ENCODE results near the gene MAP3K14. TPM values are rescaled to one million over a fixed set of nuclear protein-coding genes. Genes with fewer than 3 reads are reported as not detected.

Gene MAP3K14
- total RNA-seq, 1 donor from 2014 or later, result 5.7 TPM

DNA sequence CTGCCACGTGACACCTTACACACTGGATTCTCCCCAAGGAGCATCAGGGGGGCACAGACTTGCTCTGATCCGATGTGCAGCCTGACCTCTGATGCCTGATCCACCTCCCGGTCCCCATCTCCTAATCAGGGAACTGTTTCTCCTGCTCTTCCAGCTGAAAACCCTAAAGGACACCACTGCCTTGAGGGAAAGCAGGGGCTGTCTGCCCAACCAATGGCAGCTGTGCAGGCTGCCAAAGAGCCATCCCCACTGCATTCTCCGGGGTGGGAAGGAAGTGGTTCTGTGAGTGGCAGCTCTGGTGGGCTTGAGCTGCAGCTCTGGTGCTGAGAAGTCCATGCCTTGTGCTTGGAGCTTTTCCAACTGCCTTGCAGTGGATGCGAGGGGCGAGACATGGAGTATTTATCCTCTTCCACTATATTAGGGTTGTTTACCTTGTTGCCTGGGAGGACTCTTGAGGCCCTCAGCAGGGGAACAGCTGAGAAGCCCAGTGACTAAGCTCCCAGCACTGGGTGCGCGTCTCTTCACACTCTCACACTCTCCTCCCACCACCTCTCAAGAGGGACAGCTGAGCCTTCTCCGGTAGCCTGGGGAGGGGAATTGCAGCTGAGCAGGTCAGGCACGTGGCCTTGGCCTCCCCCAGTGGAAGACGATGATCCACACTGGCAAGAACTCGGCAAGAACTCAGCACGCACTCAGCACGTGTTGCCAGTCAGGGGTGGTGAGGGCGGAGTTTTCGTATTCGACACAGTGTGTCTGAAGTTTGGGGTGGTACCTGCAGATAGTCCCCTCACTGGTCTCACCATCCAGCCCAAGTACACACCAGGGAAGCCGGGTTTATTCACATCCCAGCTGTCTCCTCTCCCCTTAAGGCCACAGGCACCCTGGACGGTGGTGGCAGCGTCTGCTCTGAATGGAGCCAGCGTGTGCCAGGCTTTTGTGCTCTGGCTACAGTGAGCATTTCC is 33.9 kb downstream of the MAP3K14 start:
- Mint-ChIP-seq H3K36me3 (ENCODE audit: unreplicated experiment) (no peaks in the 10 kb centered on the region), H3K4me3 (ENCODE audit: unreplicated experiment) (no peak overlapping the region), H3K27me3 (ENCODE audit: unreplicated experiment) (peaks cover 4% of the 10 kb centered on the region), H3K4me1 (ENCODE audit: low read depth, unreplicated experiment) (peaks cover 6% of the 10 kb centered on the region), H3K9me3 (ENCODE audit: unreplicated experiment) (peaks cover 3% of the 10 kb centered on the region), H3K27ac (ENCODE audit: unreplicated experiment) (no peak overlapping the region)
- TF ChIP-seq, protein P1, sequence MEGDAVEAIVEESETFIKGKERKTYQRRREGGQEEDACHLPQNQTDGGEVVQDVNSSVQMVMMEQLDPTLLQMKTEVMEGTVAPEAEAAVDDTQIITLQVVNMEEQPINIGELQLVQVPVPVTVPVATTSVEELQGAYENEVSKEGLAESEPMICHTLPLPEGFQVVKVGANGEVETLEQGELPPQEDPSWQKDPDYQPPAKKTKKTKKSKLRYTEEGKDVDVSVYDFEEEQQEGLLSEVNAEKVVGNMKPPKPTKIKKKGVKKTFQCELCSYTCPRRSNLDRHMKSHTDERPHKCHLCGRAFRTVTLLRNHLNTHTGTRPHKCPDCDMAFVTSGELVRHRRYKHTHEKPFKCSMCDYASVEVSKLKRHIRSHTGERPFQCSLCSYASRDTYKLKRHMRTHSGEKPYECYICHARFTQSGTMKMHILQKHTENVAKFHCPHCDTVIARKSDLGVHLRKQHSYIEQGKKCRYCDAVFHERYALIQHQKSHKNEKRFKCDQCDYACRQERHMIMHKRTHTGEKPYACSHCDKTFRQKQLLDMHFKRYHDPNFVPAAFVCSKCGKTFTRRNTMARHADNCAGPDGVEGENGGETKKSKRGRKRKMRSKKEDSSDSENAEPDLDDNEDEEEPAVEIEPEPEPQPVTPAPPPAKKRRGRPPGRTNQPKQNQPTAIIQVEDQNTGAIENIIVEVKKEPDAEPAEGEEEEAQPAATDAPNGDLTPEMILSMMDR (IDR thresholded peaks at IDR 0.05; ENCODE audit: partially characterized antibody, unreplicated experiment), result no peak
- no peak for DNase-seq

DNA sequence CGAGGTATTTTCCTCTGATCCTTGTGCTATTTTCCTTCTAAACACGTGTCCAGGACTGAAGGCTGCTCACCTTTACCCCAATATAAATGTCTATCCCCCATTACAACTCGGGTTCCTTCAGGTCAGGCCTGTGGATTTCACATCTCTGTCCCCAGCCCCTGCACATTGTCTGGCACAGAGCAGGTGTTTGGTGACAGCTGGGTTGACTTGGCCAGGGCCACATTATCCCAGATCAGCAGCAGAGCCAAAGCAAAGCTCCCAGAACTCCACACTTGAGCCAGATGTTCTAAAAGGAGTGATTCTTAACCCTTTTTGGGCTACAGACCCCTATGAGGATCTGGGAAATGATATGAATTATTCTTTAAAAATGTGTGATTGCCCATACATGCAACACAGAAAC is 36.9 kb downstream of the MAP3K14 start:
- H3K27ac Mint-ChIP-seq (ENCODE audit: unreplicated experiment), result no peak overlapping the region
- TF ChIP-seq, protein P1 (IDR thresholded peaks at IDR 0.05; ENCODE audit: partially characterized antibody, unreplicated experiment), result no peak
- peaks cover 2% of the 10 kb centered on the region for H3K9me3 Mint-ChIP-seq (ENCODE audit: unreplicated experiment)
- no peak for DNase-seq
- peaks cover 3% of the 10 kb centered on the region for H3K27me3 Mint-ChIP-seq (ENCODE audit: unreplicated experiment)
- H3K36me3 Mint-ChIP-seq (ENCODE audit: unreplicated experiment), result no peaks in the 10 kb centered on the region
- no peaks in the 10 kb centered on the region for H3K4me1 Mint-ChIP-seq (ENCODE audit: low read depth, unreplicated experiment)
- no peak overlapping the region for H3K4me3 Mint-ChIP-seq (ENCODE audit: unreplicated experiment)

DNA sequence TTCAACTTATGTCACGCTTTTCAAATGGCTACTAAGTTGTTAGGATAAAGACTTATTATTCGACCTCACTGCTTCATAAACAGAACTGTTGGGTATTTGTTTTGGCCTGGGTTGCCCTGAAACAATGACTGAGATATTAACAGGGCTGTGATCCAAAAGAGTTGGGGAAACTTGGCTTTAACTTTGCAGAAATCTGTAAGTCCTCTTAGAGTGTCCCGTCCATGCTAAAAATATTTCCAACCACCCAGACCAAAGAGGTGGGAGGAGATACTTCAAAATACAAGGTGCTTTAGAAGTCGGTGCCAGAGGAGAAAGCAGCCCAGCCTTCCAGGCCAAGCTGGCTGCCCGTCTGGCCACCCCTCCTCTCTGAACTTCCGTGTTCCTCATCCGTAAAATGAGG is 38.8 kb downstream of the MAP3K14 start:
- H3K27ac Mint-ChIP-seq (ENCODE audit: unreplicated experiment), result no peak overlapping the region
- TF ChIP-seq, protein P1 (IDR thresholded peaks at IDR 0.05; ENCODE audit: partially characterized antibody, unreplicated experiment), result no peak
- no peak overlapping the region for H3K4me3 Mint-ChIP-seq (ENCODE audit: unreplicated experiment)
- no peak for DNase-seq
- peaks cover 3% of the 10 kb centered on the region for H3K27me3 Mint-ChIP-seq (ENCODE audit: unreplicated experiment)
- no peaks in the 10 kb centered on the region for H3K36me3 Mint-ChIP-seq (ENCODE audit: unreplicated experiment)
- no peaks in the 10 kb centered on the region for H3K9me3 Mint-ChIP-seq (ENCODE audit: unreplicated experiment)
- no peaks in the 10 kb centered on the region for H3K4me1 Mint-ChIP-seq (ENCODE audit: low read depth, unreplicated experiment)

DNA sequence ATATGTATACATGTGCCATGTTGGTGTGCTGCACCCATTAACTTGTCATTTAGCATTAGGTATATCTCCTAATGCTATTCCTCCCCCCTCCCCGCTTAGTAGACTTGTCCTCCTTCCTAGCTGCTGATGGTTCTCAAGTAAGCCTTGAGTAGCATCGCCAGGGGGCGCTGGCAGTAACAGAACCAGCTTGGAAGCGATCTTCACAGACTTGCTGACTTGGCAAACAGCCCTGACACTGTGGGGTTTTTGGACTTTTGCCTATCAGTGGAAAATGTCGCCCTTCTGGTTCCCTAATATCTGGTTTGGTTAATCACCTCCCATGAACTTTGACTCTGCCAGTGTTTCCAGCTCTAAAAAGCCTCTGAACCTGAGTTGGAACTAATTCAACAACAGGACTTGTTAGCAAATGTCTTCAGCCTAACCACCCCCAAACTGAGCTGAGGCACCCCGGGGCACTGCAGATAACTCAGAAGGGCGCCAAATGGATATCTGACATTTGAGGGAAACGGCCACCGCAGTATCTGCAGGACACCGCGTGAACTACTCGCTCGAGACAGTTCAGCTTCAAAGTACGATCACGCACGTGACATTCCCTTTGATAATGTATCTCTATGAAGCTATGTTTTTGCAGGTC is 39.5 kb downstream of the MAP3K14 start:
- peaks cover 3% of the 10 kb centered on the region for H3K27me3 Mint-ChIP-seq (ENCODE audit: unreplicated experiment)
- H3K9me3 Mint-ChIP-seq (ENCODE audit: unreplicated experiment), result no peaks in the 10 kb centered on the region
- TF ChIP-seq, protein P1 (IDR thresholded peaks at IDR 0.05; ENCODE audit: partially characterized antibody, unreplicated experiment), result peak; percentile 79
- H3K36me3 Mint-ChIP-seq (ENCODE audit: unreplicated experiment), result no peaks in the 10 kb centered on the region
- no peak overlapping the region for H3K27ac Mint-ChIP-seq (ENCODE audit: unreplicated experiment)
- H3K4me1 Mint-ChIP-seq (ENCODE audit: low read depth, unreplicated experiment), result no peaks in the 10 kb centered on the region
- peak; percentile 91 for DNase-seq
- peak overlapping the region; percentile 21 for H3K4me3 Mint-ChIP-seq (ENCODE audit: unreplicated experiment)

DNA sequence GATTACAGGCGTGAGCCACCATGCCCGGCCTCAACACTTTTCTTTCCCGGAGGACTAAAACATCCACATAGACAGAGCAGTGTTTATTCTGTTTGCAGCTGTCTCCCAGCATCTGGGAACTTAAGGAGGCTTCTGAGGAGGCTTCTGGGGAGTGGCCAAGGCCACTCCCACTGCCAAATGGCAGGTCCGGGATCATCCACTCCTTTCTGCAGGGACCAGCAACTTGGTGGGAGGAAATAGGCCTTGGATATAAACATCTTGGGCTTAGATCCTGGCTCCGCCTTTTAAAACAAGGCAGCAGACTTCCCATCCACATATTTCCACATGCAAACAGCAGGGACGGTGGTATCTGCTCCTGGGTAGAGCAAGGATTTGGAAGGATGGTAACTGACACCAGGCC is 40.8 kb downstream of the MAP3K14 start:
- no peaks in the 10 kb centered on the region for H3K9me3 Mint-ChIP-seq (ENCODE audit: unreplicated experiment)
- H3K27ac Mint-ChIP-seq (ENCODE audit: unreplicated experiment), result no peak overlapping the region
- peaks cover 3% of the 10 kb centered on the region for H3K27me3 Mint-ChIP-seq (ENCODE audit: unreplicated experiment)
- no peak for DNase-seq
- no peaks in the 10 kb centered on the region for H3K36me3 Mint-ChIP-seq (ENCODE audit: unreplicated experiment)
- H3K4me3 Mint-ChIP-seq (ENCODE audit: unreplicated experiment), result no peak overlapping the region
- TF ChIP-seq, protein P1 (IDR thresholded peaks at IDR 0.05; ENCODE audit: partially characterized antibody, unreplicated experiment), result no peak
- no peaks in the 10 kb centered on the region for H3K4me1 Mint-ChIP-seq (ENCODE audit: low read depth, unreplicated experiment)
